D341Med (cell line): ENCODE measurements around the gene MTG1.

Source experiments
- DNase-seq: peaks from one replicate; pipeline ENCODE4 v3.0.0; 2012; ENCODE audit warnings: low spot score

MTG1 gene

DNA sequence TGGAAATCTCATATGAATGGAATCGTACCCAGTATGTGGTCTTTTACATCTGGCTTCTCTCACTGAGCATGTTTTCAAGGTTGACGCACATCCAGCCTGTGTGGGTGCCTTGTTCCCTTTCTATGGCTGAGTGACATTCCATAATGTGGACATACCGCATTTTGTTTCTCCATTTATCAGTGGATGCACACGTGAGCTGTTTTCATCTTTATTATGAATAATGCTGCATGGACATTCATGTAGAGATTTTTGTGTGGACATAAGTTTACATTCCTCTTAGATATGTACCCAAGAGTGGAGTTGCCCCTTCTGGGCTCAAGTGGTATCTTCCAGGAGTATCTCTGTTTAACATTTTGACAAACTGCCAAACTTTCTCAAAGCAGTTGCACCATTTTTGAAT lies 58.5 kb downstream of the MTG1 start:
- DNase-seq, result no peak

DNA sequence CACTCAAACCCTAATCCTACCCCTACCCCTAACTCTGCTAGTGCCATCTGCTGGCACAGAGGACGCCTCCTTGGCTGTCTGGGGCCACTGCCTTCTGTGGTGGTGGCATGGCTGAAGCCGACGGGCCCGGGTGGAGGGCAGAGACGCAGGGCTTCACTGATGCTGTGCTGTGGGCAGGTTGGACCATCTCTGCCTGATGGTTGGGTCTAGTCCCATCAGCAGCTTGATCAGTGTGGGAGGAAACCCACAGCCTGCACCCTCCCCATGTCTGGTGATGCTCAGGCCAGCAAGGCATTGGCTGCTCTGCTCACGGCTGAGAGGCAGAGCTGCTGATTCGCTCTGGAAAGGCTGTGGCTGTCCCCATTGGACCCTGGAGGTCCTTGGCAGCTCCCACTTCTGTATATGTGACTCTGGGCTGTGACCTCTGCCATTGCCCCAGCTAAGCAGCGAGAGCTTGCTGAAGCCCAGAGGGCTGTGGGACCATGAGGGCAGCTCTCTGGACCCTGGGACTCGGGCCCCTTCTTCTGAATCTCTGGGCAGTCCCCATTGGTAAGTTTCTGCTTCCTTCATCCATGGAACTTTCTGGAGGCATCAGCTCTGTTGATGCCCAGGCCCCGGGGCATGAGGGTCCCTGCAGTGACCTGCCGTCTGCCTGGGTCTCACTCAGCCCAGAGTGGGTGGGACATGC lies 59.7 kb downstream of the MTG1 start, which contains the start of gene SCART1:
TSS of gene SCART1 (plus strand) at position 430 of the 688 bp plus-strand sequence. CDS start at position 483, 53 bp downstream.
- DNase-seq, result peak; percentile 4

DNA sequence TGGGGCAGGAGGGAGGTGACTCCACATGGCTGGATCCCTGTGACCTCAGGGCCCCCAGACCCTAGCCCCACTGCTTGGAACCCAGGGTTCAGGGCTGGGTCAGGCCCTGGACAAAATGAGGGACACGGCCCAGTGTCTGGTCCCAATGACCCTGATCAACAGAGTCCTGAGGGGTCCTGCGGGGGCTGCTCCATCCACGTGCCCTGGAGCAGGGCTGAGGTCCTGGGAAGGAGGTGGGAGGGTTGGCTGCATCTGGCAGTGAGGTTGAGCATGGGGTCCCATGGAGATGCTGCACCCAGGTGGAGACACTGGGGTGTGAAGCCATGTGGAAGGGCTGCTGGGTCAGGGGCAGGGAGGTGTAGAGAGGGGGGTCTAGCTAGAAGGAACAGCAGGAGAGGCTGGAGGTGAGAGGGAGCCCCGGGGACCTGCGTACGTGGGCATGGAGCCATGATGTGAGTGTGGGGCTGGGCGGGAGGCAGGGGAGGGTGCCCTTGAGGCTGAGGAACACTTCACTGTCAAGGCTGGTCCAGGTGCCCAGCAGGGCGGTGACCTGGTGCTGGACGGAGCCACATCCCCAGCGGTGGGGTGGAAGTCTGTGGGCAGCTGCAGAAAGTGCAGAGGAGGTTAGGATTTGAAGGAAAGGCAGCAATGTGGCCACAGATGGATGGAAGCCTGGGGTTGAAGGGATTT lies 60.4 kb downstream of the MTG1 start:
- peak; percentile 4 for DNase-seq

DNA sequence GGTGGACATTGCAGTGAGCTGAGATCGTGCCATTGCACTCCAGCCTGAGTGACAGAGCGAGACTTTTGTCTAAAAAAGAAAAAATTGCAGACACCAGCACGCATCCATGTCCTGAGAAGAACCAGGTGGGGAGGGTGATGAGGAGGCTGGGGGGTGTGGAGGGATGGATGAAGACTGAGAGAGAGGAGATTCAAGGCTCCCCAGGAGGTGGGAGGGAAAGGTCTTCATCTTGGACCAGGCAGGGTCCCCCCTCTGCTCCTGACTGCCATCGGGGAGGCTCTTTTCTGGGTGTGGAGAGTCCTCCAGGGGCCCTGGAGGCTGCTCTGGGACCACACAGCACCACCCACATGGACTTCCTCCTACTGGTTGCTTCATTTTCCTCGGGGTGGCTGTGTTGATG lies 61.2 kb downstream of the MTG1 start:
- no peak for DNase-seq

DNA sequence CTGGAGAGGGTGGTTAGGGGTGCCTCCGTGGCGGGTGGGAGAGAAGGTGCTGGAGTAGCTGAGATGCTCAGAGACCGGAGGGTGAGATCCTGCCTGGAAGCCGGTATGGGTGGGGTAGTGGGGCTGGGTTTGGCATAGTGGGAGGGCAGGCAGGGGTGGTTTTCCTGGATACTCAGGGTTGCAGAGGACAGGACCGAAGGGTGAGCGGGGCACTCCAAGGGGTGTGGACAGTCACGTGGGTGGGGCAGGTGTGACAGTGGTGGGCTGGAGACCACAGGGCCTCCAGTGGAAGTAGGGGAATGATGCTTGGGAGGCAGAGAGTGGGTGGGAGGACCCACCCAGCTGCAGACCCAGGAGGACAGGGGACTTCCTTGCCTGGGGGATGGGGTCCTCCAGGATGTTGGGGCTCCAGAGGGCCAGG lies 61.7 kb downstream of the MTG1 start:
- no peak for DNase-seq

DNA sequence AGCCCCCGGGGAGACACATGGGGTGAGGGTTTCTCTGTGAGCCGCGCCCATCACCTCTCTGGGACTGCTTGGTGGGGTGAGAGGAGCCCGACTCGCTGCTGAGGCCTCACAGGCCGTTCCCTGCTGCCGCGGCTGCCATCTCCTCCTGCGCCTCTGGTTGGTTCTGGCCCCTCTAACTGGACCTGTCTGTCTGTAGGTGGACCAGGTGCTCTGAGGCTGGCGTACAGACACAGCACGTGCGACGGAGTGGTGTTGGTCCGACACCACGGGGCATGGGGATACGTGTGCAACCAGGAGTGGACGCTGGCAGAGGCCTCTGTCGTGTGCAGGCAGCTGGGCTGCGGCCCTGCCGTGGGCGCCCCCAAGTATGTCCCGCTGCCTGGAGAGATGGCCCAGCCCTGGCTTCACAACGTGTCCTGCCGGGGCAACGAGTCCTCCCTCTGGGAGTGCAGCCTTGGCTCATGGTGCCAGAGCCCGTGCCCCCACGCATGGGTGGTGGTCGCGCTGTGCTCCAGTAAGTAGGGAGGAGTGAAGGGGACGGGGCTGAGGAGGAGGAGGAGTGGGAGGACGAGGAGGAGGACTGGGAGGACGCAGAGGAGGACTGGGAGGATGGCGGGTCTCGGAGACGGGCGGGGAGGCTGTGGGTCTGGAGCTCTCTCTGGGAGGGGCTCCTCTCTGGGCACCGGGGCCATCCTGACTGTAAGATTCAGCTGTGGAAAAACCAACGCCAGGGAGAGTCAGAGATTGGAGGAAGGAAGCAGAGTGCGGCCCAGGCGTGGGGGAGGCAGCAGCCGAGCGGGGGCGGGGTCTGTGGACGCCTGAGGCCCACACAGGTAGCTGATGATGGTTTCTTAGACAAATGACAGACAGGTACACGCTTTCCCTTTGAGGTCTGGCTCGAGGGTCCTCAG lies 62.3 kb downstream of the MTG1 start:
- DNase-seq, result peak; percentile 6

DNA sequence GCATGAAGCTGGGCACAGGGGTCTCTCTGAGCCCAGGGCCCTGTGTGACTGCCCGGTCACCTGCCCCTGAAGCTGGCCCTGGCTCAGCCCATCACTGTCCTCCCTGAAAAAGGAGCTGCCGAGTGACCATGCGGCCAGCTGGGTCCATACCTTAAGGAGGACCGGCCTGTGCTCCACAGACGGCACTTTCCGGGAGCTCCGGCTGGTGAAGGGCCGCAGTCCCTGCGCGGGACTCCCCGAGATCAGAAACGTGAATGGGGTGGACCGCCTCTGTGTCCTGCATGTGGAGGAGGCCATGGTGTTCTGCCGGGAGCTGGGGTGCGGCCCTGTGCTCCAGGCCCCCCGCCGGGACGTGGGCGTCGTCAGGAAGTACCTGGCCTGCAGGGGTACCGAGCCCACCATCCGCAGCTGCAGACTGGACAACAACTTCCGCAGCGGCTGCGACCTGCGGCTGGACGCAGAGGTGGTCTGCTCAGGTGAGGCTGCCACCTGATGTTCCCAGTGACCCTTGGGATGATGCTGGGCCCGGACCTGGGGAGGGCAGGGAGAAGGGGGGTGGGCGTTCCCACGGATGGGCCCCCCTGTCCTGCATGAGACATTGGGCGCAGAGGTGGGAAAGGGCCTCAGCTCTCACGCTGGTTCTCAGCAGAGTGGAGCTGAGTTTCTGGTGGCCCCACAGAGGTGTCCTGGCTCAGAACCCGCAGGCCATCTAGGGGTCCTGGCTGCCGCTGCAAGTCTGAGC lies 63.3 kb downstream of the MTG1 start:
- peak; percentile 6 for DNase-seq

DNA sequence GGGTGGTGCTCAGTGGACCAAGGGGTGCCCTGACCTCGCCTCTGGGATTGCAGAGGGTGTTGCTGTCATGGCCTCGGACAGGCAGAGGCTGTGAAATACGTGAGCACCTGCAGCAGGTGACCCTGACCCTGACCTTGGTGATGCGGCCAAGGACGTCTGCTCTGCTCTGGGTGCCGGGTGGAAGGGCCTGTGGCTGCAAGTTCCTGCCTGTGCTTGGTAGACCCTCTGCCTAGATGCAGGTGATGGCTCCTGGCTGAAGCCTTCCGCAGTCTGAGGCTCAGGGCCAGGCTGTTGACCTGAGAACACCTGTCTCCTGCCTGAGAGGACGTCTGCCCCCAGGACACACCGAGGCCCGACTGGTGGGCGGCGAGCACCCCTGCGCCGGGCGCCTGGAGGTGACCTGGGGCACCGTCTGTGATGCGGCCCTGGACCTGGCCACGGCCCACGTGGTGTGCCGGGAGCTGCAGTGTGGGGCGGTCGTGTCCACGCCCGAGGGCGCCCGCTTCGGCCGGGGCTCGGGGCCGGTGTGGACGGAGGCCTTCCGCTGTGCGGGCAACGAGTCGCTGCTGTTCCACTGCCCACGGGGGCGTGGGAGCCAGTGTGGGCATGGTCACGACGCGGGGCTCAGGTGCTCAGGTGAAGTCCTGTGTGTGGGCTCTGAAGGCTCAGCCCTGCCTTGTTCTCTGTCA lies 64.2 kb downstream of the MTG1 start:
- peak; percentile 7 for DNase-seq

DNA sequence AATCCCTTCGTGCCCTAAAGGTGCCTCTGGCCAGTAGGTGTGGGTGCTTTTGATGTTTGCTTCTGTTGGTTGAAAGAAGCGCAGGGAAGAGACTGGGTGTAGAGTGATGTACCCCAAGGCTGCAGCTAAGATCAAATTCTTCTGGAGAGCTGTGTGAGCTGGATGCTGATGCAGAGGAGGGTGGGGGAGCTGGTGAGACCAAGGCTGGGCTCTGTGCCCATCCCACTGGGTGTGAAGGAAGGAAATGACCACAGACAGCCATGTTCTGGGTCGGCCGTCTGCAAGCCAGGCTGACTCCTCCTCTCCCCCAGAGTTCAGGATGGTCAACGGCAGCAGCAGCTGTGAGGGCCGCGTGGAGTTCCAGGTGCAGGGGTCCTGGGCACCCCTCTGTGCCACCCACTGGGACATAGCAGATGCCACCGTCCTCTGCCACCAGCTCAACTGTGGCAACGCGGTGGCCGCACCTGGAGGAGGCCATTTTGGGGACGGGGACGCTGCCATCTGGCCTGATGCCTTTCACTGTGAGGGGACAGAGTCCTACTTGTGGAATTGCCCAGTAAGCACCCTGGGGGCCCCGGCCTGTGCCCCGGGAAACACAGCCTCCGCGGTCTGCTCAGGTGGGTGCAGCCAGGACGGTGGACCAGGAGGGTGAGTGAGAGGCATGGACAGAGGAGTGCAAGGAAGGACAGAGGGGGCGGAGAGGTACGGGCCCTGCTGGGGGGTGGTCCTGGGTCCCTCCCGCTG lies 64.9 kb downstream of the MTG1 start:
- DNase-seq, result peak; percentile 3

DNA sequence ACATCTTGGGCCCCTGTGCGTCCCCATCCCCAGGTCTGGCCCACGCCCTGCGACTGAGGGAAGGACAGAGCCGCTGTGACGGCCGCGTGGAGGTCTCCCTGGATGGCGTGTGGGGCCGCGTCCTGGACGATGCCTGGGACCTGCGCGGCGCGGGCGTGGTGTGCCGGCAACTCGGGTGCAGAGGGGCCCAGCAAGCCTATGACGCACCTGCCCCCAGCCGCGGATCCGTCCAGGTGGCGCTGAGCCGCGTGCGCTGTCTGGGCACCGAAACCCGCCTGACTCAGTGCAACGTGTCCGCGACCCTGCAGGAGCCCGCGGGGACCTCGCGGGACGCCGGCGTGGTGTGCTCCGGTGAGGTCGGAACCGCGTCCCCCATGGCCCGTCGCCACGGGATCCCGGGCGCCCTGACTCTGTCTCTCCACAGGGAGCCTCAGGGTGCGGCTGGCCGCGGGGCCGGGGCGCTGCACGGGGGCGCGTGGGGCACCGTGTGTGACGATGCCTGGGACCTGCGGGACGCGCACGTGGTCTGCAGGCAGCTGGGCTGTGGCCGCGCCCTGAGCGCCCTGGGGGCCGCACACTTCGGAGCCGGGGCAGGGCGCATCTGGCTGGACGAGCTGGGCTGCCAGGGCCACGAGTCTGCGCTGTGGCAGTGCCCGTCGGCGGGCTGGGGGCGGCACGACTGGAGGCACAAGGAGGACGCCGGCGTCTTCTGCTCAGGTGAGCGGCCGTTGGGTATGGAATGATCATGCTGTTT lies 65.7 kb downstream of the MTG1 start:
- DNase-seq, result peak; percentile 9

DNA sequence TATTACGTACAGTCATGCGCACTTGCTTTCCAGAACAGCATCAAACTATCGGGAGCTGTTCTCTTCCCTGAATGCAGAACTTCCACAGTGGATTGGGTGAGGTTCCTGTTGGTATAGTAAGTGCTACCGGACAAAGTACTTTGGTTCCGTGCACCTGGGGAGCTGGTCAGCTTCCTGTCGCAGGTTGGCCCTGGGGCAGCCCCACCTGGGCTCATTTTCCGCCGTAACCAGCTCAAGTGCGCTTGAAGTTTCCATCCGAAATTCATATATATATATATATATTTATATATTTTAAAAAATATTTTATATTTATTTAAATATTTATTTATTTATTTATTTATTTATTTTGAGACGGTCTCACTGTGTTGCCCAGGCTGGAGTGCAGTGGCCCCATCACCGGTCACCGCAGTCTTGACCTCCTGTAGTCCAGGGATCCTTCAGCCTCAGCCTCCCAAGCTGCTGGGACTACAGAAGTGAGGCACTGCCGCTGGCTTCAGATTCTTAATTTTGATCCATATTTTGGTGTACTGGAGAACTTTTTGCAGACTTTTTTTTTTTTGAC lies 66.3 kb downstream of the MTG1 start:
- DNase-seq, result peak; percentile 5

DNA sequence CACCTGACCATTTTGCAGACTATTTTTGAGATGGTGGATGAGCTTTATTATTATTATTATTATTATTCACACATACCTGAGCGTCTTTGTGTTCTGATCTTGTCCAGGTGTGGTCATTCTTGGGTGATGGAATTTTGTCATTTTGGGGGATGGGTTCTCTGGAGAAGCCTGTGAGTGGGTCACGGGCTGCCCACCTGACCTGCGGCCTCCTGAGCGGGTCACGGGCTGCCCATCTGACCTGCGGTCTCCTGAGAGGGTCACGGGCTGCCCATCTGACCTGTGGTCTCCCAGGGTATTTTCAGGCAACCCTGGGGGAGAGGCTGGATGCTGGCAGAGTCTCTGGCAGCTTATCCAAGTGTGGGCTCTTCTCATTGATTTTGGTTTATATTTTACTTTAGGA lies 67.1 kb downstream of the MTG1 start:
- DNase-seq, result no peak

DNA sequence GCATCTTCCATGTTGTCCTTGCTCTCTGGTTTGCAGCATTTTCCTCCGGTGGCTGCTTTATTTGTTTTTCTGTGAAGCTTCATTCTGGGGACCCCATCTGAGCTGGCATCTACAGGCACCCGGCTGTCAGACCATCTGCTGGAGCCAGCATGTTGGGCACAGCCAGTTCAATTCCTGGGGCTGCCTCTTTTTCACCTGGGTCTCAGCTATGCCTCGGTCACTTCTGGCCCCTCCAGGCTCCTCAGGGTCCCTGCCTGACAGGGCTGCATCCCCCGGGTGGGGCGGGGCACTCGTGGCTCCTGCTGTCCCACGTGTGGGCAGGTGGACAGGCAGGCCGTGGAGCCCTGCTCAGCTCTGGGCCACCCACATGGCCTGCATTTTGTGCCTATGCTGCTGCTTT lies 67.9 kb downstream of the MTG1 start:
- peak; percentile 4 for DNase-seq

DNA sequence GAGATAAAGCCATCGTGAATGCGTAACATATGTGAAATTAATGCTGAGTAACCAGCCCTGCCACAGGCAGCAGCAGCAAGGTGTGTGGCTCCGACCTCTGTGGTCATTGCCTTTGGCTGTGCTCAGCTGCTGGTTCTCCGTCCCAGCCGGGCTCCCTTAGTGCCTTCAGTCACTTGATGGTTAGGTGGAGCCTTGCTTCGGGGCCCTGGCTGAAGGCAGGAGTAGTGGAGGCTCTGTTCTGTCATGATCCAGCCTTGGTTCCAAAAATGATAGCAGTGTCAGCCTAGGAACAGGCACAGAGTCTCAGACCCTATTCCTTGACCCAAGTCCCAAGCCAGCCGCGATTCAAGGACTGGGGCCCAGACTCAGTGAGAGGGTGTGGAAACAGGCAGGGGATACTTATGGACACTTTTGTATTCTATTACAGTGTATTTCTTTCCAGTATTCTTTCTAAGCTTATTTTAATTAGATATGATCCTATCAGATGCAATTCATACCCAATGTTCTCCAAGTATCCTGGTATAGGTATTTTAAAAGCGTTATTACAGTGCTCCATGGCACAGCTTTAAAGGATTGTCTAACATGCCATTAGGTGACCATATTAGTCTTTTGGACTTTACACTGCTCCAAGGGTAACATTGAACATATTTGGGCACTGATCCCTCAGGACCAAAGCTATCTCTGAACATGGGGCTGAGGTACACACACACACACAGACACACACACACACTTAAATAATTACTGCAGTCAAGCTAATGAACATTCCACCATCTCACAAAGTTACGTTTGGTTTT lies 68.8 kb downstream of the MTG1 start:
- DNase-seq, result peak; percentile 4

DNA sequence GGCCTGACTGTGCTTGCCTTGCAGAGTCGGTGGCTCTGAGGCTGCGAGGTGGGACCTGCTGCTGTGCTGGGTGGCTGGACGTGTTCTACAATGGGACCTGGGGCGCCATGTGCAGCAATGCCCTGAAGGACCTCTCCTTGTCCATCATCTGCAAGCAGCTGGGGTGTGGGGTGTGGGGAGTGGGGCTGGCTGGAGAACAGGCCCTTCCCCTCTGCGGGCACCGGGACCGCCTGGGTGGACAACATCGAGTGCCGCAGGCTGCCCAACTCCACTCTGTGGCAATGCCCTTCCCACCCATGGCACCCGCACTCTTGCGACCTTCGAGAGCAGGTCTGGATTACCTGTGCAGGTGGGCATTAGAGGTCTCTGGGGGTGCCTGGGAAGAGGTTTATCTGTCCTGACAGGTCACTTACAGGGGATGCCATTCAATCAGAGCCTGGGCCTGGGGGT lies 70.7 kb downstream of the MTG1 start:
- DNase-seq, result no peak

DNA sequence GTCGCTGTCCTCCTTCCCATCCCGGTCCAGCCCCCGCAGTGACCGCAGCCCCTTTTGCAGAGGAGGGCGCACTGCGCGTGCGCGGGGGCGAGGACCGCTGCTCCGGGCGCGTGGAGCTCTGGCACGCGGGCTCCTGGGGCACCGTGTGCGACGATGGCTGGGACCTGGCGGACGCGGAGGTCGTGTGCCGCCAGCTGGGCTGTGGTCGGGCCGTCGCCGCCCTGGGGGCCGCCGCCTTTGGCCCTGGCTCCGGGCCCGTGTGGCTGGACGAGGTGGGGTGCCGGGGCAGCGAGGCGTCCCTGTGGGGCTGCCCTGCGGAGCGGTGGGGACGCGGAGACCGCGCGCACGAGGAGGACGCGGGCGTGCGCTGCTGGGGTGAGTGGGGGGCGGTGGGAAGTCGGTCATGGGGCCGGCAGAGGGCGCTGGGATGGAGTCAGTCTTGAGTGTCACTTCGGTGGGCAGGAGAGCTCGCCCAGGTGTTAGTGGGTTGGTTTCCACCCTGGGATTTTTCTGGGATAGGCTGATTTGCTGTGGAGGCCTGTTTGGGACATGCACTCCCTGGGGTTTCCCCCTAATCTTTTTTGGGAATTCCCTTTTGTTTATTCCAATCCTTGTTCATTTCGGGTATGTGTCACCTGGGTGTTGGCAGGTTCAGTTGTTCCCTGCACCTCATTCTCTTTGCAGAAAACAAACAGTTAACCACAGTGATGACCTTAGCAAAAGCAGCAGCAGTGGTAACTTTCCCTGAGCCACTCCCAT lies 71.4 kb downstream of the MTG1 start:
- peak; percentile 6 for DNase-seq

DNA sequence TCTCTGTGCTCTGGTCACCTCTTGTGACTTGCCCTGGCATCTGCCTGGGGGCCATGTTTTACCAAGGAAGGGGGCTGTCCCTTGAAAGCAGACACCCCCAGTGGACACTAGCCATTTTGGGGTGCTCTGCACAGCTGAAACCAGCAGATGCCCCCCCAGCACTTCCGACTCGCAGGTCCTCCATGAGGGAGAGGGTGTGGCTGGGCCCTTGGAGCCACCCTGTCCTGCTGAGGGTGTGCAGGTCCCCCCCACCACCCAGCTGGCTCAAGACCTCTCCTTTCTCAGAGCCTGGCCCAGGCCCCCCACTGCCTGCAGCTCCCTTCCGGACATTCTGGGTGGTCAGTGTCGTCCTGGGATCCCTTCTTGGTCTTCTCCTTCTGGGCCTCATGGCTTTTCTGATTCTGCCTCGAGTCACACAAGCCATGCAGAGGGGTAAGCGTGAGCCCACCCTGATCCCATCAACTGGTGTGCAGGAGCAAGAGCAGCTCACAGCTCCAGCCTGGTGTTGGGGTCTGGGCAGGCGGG lies 72.1 kb downstream of the MTG1 start:
- DNase-seq, result no peak
